ENCODE results near the gene LRFN4.

LRFN4 gene

GRCh38 chr11:66863428-66864125 lies 6.7 kb downstream of the LRFN4 start:
- no peak for DNase-seq (ENCODE audit: low read depth)
- no peak overlapping the region for H3K4me3 ChIP-seq (ENCODE audit: low read length)
- TF ChIP-seq, protein P1, sequence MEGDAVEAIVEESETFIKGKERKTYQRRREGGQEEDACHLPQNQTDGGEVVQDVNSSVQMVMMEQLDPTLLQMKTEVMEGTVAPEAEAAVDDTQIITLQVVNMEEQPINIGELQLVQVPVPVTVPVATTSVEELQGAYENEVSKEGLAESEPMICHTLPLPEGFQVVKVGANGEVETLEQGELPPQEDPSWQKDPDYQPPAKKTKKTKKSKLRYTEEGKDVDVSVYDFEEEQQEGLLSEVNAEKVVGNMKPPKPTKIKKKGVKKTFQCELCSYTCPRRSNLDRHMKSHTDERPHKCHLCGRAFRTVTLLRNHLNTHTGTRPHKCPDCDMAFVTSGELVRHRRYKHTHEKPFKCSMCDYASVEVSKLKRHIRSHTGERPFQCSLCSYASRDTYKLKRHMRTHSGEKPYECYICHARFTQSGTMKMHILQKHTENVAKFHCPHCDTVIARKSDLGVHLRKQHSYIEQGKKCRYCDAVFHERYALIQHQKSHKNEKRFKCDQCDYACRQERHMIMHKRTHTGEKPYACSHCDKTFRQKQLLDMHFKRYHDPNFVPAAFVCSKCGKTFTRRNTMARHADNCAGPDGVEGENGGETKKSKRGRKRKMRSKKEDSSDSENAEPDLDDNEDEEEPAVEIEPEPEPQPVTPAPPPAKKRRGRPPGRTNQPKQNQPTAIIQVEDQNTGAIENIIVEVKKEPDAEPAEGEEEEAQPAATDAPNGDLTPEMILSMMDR (conservative IDR thresholded peaks at IDR 0.05; ENCODE audit: low read depth, low read length), result no peak

- no peak overlapping the region for H3K4me3 ChIP-seq (ENCODE audit: low read length)
- DNase-seq (ENCODE audit: low read depth), result no peak
- TF ChIP-seq, protein P1 (conservative IDR thresholded peaks at IDR 0.05; ENCODE audit: low read depth, low read length), result no peak
These were observed 7.5 kb downstream of the LRFN4 start for GRCh38 chr11:66864172-66864901.

DNA sequence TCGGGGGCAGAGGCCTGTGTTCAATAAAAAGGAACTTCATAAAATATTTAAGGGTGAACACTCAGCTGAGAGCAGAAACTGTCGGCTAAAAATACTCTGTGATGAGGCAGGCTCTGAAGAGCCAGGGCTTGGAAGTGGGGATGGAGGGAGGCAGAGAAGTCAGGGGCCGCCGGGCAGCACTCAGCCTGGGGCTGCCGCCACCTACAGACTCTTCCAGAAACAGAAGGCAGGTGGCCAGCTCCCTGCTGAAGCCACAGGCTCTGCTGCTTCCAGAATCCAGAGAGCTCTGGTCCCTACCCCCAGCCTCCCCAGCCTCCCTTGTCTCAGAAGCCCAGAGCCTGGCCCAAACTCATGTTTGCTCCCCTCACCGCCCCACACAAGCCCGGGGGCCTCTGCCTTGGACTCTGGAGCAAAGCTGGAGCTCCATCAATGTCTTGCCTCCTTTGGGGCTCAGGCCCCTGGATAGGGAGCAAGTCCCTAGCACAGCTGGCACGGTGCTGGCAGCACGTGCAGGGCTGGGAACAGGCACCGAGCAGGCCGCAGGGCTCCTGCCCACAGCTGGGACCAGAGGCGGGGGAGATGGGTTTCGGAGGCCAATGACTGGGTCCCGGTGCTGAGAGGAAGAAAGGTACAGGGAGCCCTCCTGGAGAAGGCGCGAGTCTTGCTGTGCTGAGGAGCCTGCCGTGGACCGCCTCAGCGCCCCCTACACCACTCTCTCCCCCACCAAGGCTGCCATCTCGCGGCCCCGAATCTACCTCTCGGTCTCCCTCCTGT lies 8.2 kb downstream of the LRFN4 start:
- H3K4me3 ChIP-seq (ENCODE audit: low read length), result no peak overlapping the region
- DNase-seq (ENCODE audit: low read depth), result no peak
- TF ChIP-seq, protein P1 (conservative IDR thresholded peaks at IDR 0.05; ENCODE audit: low read depth, low read length), result no peak

GRCh38 chr11:66866007-66866406 lies 9.1 kb downstream of the LRFN4 start:
- TF ChIP-seq, protein P1 (conservative IDR thresholded peaks at IDR 0.05; ENCODE audit: low read depth, low read length), result no peak
- DNase-seq (ENCODE audit: low read depth), result no peak
- no peak overlapping the region for H3K4me3 ChIP-seq (ENCODE audit: low read length)

- H3K4me3 ChIP-seq (ENCODE audit: low read length), result no peak overlapping the region
- TF ChIP-seq, protein P1 (conservative IDR thresholded peaks at IDR 0.05; ENCODE audit: low read depth, low read length), result no peak
- no peak for DNase-seq (ENCODE audit: low read depth)
These were observed 9.7 kb downstream of the LRFN4 start for GRCh38 chr11:66866511-66866986.

DNA sequence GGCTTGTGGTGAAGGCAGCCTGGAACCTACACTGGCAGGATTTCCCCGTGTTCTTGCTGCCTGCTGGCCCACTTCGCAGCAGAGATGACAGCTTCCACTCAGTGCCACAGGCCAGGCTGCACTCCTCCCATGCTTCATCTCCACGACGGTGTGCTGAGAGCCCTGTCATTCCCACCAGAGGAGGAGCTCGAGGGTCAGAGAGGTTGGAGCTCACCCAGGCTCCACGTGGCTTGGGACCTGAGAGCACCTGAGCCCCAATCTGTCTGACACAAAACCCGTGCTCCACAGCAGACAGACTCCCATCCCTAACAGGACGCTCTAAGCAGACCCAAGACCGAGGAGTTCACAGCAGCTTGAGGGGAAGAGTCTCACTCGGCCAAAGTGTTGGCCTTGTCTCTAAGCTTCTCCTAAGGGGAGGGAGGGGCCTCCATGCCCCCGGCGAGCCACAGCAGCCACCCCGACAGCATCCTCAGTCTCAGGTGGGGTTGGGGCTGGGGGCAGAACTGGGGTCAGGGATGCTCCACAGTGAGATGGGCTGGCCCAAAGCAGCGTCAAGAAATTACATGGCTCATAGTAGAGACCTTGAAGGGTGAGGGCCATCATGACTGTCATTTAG lies 10.7 kb downstream of the LRFN4 start:
- TF ChIP-seq, protein P1 (conservative IDR thresholded peaks at IDR 0.05; ENCODE audit: low read depth, low read length), result no peak
- no peak for DNase-seq (ENCODE audit: low read depth)
- H3K4me3 ChIP-seq (ENCODE audit: low read length), result no peak overlapping the region
